ENCODE data around the gene OLA1.

DNA sequence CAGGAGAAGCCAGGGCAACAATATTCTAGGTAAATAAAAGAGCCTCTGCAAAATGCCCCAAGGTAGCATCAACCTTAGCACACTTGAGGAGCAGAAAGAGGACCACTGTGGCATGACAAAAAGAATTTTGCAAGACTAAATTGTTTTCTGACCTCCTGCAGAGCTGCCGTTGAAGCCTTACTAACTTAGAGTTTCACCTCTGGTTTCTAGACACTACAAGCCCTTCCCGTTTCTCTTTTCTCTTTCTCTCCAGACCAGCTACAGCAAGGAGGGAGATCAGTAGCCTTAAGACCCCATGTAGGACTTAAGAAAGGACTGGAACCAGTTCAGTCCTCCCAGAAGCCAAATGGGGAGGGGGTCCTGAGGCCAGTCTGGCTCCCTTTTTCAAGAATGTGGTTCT is 209.9 kb downstream of the OLA1 start:
- TF ChIP-seq, protein P1, sequence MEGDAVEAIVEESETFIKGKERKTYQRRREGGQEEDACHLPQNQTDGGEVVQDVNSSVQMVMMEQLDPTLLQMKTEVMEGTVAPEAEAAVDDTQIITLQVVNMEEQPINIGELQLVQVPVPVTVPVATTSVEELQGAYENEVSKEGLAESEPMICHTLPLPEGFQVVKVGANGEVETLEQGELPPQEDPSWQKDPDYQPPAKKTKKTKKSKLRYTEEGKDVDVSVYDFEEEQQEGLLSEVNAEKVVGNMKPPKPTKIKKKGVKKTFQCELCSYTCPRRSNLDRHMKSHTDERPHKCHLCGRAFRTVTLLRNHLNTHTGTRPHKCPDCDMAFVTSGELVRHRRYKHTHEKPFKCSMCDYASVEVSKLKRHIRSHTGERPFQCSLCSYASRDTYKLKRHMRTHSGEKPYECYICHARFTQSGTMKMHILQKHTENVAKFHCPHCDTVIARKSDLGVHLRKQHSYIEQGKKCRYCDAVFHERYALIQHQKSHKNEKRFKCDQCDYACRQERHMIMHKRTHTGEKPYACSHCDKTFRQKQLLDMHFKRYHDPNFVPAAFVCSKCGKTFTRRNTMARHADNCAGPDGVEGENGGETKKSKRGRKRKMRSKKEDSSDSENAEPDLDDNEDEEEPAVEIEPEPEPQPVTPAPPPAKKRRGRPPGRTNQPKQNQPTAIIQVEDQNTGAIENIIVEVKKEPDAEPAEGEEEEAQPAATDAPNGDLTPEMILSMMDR (IDR thresholded peaks at IDR 0.05): no peak
- TF ChIP-seq ZFX (IDR thresholded peaks at IDR 0.05; ENCODE audit: borderline replicate concordance): no peak
